Osteocyte (in vitro differentiated cells): ENCODE data around the gene SLC23A3. TPM values are rescaled to one million over a fixed set of nuclear protein-coding genes. Genes with fewer than 3 reads are reported as not detected.

Experiments
- DNase-seq: peaks from one replicate; pipeline ENCODE4 v3.0.0; 2021; ENCODE audit warnings: mixed read lengths; ENCODE audit not compliant: unreplicated experiment; ENCODE audit errors: extremely low spot score
- H3K27ac Mint-ChIP-seq: one replicate; pipeline ENCODE4 v1.8.0; 2021; ENCODE audit warnings: mild to moderate bottlenecking, mixed read lengths; ENCODE audit not compliant: unreplicated experiment
- H3K27me3 Mint-ChIP-seq: one replicate; pipeline ENCODE4 v1.8.0; 2021; ENCODE audit warnings: mixed read lengths; ENCODE audit not compliant: unreplicated experiment
- H3K36me3 Mint-ChIP-seq: one replicate; pipeline ENCODE4 v1.8.0; 2021; ENCODE audit warnings: mixed read lengths; ENCODE audit not compliant: unreplicated experiment
- H3K4me1 Mint-ChIP-seq: one replicate; pipeline ENCODE4 v1.8.0; 2021; ENCODE audit warnings: mixed read lengths; ENCODE audit not compliant: unreplicated experiment
- H3K4me3 Mint-ChIP-seq: one replicate; pipeline ENCODE4 v1.8.0; 2021; ENCODE audit warnings: mild to moderate bottlenecking, moderate library complexity, mixed read lengths; ENCODE audit not compliant: unreplicated experiment
- H3K9me3 Mint-ChIP-seq: one replicate; pipeline ENCODE4 v1.8.0; 2021; ENCODE audit warnings: mixed read lengths; ENCODE audit not compliant: unreplicated experiment
- total RNA-seq: library from RNA; stranded (reverse); gene quantifications from 2 replicates; pipeline ENCODE4 v1.2.1, GENCODE V29; 2021
- TF ChIP-seq, protein P1 (sequence below): fragments of 200-600 bp; sonication (generic); IDR thresholded peaks from 2 replicates; pipeline ENCODE4 v1.5.0; 2021; ENCODE audit warnings: antibody characterized with exemption, mild to moderate bottlenecking, moderate library complexity

SLC23A3 gene
- total RNA-seq, 1 donor from 2014 or later = 5.2 TPM

GRCh38 chr2:219197388-219197787 is 27.6 kb upstream of the SLC23A3 start:
- H3K4me3 Mint-ChIP-seq = no peak overlapping the region
- TF ChIP-seq, protein P1, sequence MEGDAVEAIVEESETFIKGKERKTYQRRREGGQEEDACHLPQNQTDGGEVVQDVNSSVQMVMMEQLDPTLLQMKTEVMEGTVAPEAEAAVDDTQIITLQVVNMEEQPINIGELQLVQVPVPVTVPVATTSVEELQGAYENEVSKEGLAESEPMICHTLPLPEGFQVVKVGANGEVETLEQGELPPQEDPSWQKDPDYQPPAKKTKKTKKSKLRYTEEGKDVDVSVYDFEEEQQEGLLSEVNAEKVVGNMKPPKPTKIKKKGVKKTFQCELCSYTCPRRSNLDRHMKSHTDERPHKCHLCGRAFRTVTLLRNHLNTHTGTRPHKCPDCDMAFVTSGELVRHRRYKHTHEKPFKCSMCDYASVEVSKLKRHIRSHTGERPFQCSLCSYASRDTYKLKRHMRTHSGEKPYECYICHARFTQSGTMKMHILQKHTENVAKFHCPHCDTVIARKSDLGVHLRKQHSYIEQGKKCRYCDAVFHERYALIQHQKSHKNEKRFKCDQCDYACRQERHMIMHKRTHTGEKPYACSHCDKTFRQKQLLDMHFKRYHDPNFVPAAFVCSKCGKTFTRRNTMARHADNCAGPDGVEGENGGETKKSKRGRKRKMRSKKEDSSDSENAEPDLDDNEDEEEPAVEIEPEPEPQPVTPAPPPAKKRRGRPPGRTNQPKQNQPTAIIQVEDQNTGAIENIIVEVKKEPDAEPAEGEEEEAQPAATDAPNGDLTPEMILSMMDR = no peak
- no peak overlapping the region for H3K27ac Mint-ChIP-seq
- no peak for DNase-seq
- H3K4me1 Mint-ChIP-seq = no peaks in the 10 kb centered on the region
- H3K27me3 Mint-ChIP-seq = peaks cover 20% of the 10 kb centered on the region
- H3K36me3 Mint-ChIP-seq = no peaks in the 10 kb centered on the region
- H3K9me3 Mint-ChIP-seq = no peaks in the 10 kb centered on the region

GRCh38 chr2:219186754-219187456 is 17.1 kb upstream of the SLC23A3 start:
- Mint-ChIP-seq H3K36me3 (peaks cover 20% of the 10 kb centered on the region), H3K27ac (no peak overlapping the region), H3K4me1 (no peaks in the 10 kb centered on the region), H3K4me3 (no peak overlapping the region), H3K9me3 (no peaks in the 10 kb centered on the region), H3K27me3 (no peaks in the 10 kb centered on the region)
- TF ChIP-seq, protein P1 = no peak
- DNase-seq = no peak

DNA sequence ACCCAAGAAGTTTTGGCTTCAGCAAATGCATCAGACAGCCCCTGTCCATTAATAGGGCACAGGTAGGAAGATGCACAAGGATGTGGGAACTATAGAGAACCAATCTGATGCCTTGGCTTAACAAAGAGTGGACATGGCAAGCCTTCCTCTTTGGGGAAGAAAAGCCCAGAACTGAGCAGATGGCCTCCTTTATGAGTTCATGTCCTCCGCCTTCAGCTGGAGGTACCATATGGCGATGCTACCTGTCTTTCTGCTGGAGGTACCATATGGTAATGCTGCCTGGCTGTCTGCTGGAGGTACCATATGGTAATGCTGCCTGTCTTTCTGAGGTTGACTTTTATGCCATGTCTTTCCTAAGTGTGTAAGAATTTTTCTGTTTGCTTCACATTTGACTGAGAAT is 14.3 kb upstream of the SLC23A3 start:
- Mint-ChIP-seq H3K4me3 (no peak overlapping the region), H3K36me3 (peaks cover 35% of the 10 kb centered on the region), H3K4me1 (peaks cover 3% of the 10 kb centered on the region), H3K9me3 (no peaks in the 10 kb centered on the region), H3K27ac (peak overlapping the region; percentile 15), H3K27me3 (no peaks in the 10 kb centered on the region)
- TF ChIP-seq, protein P1 = no peak
- no peak for DNase-seq

GRCh38 chr2:219183151-219183772 is 13.4 kb upstream of the SLC23A3 start:
- Mint-ChIP-seq H3K36me3 (peaks cover 35% of the 10 kb centered on the region), H3K4me1 (peaks cover 7% of the 10 kb centered on the region), H3K27me3 (no peaks in the 10 kb centered on the region), H3K27ac (no peak overlapping the region), H3K4me3 (no peak overlapping the region), H3K9me3 (no peaks in the 10 kb centered on the region)
- TF ChIP-seq, protein P1 = no peak
- no peak for DNase-seq

DNA sequence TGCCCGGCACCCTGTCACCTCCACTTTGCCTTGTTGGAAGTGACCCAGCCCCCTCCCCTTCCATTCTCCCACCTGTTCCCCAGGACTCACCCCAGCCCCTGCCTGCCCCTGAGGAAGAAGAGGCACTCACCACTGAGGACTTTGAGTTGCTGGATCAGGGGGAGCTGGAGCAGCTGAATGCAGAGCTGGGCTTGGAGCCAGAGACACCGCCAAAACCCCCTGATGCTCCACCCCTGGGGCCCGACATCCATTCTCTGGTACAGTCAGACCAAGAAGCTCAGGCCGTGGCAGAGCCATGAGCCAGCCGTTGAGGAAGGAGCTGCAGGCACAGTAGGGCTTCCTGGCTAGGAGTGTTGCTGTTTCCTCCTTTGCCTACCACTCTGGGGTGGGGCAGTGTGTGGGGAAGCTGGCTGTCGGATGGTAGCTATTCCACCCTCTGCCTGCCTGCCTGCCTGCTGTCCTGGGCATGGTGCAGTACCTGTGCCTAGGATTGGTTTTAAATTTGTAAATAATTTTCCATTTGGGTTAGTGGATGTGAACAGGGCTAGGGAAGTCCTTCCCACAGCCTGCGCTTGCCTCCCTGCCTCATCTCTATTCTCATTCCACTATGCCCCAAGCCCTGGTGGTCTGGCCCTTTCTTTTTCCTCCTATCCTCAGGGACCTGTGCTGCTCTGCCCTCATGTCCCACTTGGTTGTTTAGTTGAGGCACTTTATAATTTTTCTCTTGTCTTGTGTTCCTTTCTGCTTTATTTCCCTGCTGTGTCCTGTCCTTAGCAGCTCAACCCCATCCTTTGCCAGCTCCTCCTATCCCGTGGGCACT is 12.7 kb upstream of the SLC23A3 start:
- Mint-ChIP-seq H3K9me3 (no peaks in the 10 kb centered on the region), H3K4me3 (no peak overlapping the region), H3K27ac (no peak overlapping the region), H3K27me3 (no peaks in the 10 kb centered on the region), H3K4me1 (peaks cover 8% of the 10 kb centered on the region), H3K36me3 (peaks cover 35% of the 10 kb centered on the region)
- TF ChIP-seq, protein P1 = no peak
- DNase-seq = no peak
